Measurements from ENCODE around the gene SLCO3A1.

GRCh38 chr15:92095693-92096092 lies 242.2 kb downstream of the SLCO3A1 start:
- TF ChIP-seq CTCF (IDR thresholded peaks at IDR 0.05; ENCODE audit: low read depth, low read length) (no peak), EZH2phosphoT487 (IDR thresholded peaks at IDR 0.05; ENCODE audit: low read depth) (no peak)
